ENCODE results near the gene SUCLA2. TPM values are rescaled to one million over a fixed set of nuclear protein-coding genes. Genes with fewer than 3 reads are reported as not detected.

Gene SUCLA2
- total RNA-seq, 4 donors from 2014 or later = 37.2 to 91.6 (median 68.7) TPM

- no peak for ATAC-seq (ENCODE audit: low FRiP score)
- DNase-seq (ENCODE audit: low spot score) = no peak
- TF ChIP-seq, protein P1, sequence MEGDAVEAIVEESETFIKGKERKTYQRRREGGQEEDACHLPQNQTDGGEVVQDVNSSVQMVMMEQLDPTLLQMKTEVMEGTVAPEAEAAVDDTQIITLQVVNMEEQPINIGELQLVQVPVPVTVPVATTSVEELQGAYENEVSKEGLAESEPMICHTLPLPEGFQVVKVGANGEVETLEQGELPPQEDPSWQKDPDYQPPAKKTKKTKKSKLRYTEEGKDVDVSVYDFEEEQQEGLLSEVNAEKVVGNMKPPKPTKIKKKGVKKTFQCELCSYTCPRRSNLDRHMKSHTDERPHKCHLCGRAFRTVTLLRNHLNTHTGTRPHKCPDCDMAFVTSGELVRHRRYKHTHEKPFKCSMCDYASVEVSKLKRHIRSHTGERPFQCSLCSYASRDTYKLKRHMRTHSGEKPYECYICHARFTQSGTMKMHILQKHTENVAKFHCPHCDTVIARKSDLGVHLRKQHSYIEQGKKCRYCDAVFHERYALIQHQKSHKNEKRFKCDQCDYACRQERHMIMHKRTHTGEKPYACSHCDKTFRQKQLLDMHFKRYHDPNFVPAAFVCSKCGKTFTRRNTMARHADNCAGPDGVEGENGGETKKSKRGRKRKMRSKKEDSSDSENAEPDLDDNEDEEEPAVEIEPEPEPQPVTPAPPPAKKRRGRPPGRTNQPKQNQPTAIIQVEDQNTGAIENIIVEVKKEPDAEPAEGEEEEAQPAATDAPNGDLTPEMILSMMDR (IDR thresholded peaks at IDR 0.05) = no peak
Measured at GRCh38 chr13:48038761-48039160, 37.7 kb upstream of the SUCLA2 start.

DNA sequence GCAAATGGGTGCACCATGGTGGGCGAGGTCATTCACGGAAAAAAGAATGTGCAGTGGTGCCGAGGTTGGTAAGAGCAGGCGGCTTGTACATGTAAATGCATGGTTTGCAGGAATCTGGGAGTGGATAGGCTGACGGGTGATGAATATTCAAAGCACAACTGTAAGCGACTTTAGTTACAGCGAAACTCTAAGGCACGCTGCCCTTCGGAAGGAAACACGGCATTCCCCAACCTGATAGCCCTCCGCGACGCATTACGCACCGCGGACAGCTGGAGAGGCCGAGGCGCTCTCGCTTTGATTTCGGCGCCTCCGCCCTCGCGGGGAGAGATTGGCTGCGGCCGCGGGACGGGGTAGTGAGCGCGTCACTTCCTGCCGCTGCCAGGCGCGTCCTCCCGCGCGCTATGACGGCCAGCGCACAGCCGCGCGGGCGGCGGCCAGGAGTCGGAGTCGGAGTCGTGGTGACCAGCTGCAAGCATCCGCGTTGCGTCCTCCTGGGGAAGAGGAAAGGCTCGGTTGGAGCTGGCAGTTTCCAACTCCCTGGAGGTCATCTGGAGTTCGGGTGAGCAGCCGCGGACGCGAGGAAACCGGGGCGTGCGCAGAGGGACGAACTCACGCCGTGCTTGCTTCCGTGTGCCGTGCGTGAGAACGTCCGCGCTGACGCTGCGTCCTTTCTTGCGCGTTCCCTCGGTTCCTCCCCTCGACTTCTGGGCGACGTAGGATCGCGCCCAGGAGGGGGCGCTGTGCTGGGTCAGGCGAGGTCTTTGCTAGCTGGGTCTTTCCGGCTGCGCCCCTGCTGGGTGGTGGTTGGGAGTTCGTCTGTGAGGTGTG, 36.5 kb upstream of the SUCLA2 start, which contains the start of gene NUDT15:
TSS of gene NUDT15 (plus strand) at position 381 of the 828 bp plus-strand sequence. CDS start at position 402, 21 bp downstream.
- TF ChIP-seq, protein P1 (IDR thresholded peaks at IDR 0.05) = peak in 2 of 3 donors; percentile 42 to 99
- DNase-seq (ENCODE audit: low spot score) (peak; percentile 77), ATAC-seq (ENCODE audit: low FRiP score) (peak; percentile 98)

GRCh38 chr13:48029859-48030258, 28.8 kb upstream of the SUCLA2 start:
- DNase-seq (ENCODE audit: low spot score) (no peak), ATAC-seq (ENCODE audit: low FRiP score) (no peak)
- TF ChIP-seq, protein P1 (IDR thresholded peaks at IDR 0.05) = no peak

DNA sequence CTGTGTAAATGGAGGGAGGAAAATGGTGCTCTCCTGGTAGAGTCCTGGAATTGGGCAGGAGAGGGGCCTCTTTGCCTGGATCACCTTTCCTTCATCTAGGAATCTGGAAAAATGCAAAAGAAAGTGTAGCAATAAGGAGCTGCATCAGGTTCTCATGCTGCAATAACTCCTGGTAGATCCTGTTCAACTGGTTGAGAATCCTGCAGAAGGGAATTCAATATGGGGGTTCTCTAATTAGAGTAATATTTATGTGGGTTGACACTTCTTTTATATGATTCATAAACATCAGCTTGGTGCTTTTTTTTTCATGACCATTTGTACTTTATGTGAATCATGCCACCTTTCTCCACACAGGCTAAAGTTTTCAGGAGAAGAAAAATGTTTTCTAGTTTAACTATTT, 27.0 kb upstream of the SUCLA2 start:
- ATAC-seq (ENCODE audit: low FRiP score) (no peak), DNase-seq (ENCODE audit: low spot score) (no peak)
- TF ChIP-seq, protein P1 (IDR thresholded peaks at IDR 0.05) = no peak

DNA sequence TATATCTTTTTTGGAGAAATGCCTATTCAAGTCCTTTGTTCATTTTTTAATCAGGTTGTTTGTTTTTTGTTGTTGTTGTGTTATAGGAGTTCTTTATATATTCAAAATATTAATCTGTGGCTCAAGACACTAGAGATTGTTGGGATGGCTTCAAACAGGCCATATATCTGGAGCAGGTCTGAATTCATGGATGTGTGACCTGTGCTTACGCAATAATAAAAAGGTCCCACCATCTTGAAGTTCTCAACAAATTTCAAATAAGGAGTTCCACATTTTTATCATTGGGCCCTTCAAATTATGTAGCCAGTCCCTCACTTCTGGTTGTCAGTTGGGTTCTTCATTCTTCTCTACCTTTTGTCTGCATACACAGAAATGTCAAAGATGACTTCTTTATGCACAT, 18.7 kb upstream of the SUCLA2 start:
- ATAC-seq (ENCODE audit: low FRiP score) = no peak

GRCh38 chr13:48018637-48019036, 17.6 kb upstream of the SUCLA2 start:
- ATAC-seq (ENCODE audit: low FRiP score) (no peak), DNase-seq (ENCODE audit: low spot score) (no peak)
- TF ChIP-seq, protein P1 (IDR thresholded peaks at IDR 0.05) = no peak

More for the DNA sequence above, 18.7 kb upstream of the SUCLA2 start:
- TF ChIP-seq, protein P1 (IDR thresholded peaks at IDR 0.05) = no peak
- DNase-seq (ENCODE audit: low spot score) = no peak

DNA sequence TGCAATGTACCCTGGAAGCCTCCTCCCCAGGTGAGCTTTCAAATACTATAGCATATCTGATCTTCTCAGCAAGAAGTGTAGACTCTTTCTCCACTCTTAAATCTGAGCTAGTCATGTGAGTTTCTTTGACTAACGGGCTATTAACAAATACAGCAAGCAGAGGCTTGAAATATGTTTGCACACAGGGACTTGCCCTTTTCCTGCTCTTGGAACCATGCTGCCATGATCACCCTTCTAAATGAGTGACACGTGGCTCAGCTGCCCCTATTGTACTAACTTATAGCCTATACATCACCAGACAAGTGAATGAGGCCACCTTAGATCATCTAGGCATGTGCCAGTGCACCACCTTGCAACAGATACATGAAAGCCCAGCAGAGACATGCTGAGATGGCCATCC, 13.3 kb upstream of the SUCLA2 start:
- TF ChIP-seq, protein P1 (IDR thresholded peaks at IDR 0.05) = no peak
- DNase-seq (ENCODE audit: low spot score) = no peak
- no peak for ATAC-seq (ENCODE audit: low FRiP score)

Data from omental fat pad (tissue), 4 donors.